Lower leg skin (tissue), 3 donors: Measurements from ENCODE around the gene SMPD2.

Experiments
- CTCF ChIP-seq, 3 donors: fragments of 450-650 bp; IDR thresholded peaks; one replicate each; pipeline ENCODE4 v1.5.1; 2016; ENCODE audit warnings: antibody characterized with exemption in 3 of 3, mild to moderate bottlenecking in 3 of 3, moderate library complexity in 2 of 3
- POLR2A ChIP-seq, 2 donors: fragments of 450-650 bp; IDR thresholded peaks; one replicate each; pipeline ENCODE4 v1.6.1; 2016 to 2017; ENCODE audit warnings: antibody characterized with exemption in 2 of 2, mild to moderate bottlenecking in 1 of 2, moderate library complexity in 1 of 2

GRCh38 chr6:109453594-109454495 is 13.3 kb downstream of the SMPD2 start:
- TF ChIP-seq POLR2A (IDR thresholded peaks at IDR 0.05), result no peak
- no peak for TF ChIP-seq CTCF (IDR thresholded peaks at IDR 0.05)
